ENCODE measurements around the gene TENM4. TPM values are rescaled to one million over a fixed set of nuclear protein-coding genes. Genes with fewer than 3 reads are reported as not detected.

TENM4 gene
- total RNA-seq, 2 donors from 2014 or later: 68.2 to 130 TPM

DNA sequence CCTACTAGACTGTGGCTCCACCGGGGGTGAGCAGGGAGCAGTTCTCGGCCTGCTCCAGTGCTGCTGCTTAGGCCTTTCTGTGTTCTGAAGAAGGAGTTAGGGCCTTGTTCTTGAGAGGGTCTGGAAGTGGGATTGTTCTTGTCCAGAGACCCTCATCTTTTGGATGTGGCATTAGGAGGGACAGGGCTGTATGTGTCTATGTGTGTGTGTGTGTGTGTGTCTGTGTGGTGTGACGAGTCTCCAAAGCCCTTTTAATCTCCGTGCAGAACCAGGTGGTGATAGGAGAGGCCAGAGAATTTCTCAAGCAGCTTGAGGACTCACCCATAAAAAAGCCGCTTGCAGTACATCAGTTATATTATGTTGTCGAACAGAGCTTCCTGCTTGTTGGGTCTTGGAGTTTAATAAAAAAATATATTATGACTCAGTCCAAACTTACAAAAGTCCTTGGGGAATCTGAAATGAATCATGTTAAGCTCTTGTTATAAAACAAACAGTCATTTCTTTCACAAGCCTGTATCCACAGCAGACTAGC, 196.5 kb downstream of the TENM4 start:
- no peak overlapping the region for H3K4me3 ChIP-seq (ENCODE audit: low read length)
- DNase-seq: no peak
- no peaks in the 10 kb centered on the region for H3K4me1 ChIP-seq (ENCODE audit: control insufficient read depth, insufficient read depth, low read length)
- WGBS, 2 experiments (ENCODE audit: insufficient coverage in 1 of 2, insufficient read length in 1 of 2): 96 to 100% methylated on average over 2 to 5 of the region's 6 CpGs
- Mint-ChIP-seq H3K4me3 (no peak overlapping the region), H3K27ac (peak overlapping the region; percentile 67), H3K27me3 (ENCODE audit: insufficient read depth) (no peaks in the 10 kb centered on the region), H3K36me3 (ENCODE audit: low read depth) (peaks cover 9% of the 10 kb centered on the region), H3K4me1 (peaks cover 12% of the 10 kb centered on the region), H3K9me3 (no peaks in the 10 kb centered on the region)
- H3K9me3 ChIP-seq (ENCODE audit: control insufficient read depth, low read length): no peaks in the 10 kb centered on the region
- H3K36me3 ChIP-seq (ENCODE audit: control insufficient read depth, insufficient read depth, low read length): no peaks in the 10 kb centered on the region
- TF ChIP-seq, protein P1, sequence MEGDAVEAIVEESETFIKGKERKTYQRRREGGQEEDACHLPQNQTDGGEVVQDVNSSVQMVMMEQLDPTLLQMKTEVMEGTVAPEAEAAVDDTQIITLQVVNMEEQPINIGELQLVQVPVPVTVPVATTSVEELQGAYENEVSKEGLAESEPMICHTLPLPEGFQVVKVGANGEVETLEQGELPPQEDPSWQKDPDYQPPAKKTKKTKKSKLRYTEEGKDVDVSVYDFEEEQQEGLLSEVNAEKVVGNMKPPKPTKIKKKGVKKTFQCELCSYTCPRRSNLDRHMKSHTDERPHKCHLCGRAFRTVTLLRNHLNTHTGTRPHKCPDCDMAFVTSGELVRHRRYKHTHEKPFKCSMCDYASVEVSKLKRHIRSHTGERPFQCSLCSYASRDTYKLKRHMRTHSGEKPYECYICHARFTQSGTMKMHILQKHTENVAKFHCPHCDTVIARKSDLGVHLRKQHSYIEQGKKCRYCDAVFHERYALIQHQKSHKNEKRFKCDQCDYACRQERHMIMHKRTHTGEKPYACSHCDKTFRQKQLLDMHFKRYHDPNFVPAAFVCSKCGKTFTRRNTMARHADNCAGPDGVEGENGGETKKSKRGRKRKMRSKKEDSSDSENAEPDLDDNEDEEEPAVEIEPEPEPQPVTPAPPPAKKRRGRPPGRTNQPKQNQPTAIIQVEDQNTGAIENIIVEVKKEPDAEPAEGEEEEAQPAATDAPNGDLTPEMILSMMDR (conservative IDR thresholded peaks at IDR 0.05): no peak
- no peak overlapping the region for H3K27ac ChIP-seq (ENCODE audit: low read depth, low read length)
- no peak overlapping the region for H3K9ac ChIP-seq (ENCODE audit: extremely low read depth, low read length, poor library complexity, severe bottlenecking)
- H3K27me3 ChIP-seq (ENCODE audit: control insufficient read depth, insufficient read depth, low read length, poor library complexity, severe bottlenecking): no peaks in the 10 kb centered on the region

DNA sequence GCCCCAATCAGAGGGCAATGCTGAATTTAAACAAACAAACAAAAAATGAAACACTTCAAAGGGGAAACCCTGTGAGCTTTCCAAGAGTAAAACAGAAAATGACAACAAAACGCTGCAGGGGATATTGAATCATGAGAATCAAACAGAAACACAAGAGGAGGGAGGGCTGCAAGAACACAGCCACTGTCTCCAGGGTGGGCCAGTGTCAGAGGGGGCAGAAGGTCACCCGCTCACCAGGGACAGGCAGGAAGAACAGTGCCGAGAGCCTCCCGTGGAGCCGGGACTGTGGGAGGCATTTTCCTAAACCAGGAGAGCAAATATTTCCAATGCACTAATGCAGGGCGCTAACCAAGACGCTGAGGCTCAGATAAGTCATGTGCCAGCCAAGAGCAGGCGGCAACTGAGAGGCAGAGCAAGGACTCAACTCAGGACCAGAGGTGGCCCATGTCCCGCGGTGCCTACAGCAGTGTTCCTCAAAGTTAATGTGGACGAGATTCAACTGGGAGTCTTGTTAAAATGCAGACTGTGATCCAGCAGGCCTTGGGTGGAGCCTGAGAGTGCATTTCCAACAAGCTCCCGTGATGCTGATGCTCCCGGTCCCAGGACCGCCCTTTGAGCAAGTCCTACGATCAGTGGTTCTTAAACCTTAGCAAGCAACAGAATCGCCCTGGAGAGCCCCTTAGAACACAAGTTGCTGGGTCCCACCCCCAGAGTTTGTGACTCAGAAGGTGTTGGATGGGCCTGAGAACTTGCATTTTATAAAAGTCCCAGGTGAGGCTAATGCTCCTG, 197.2 kb downstream of the TENM4 start:
- Mint-ChIP-seq H3K9me3 (no peaks in the 10 kb centered on the region), H3K36me3 (ENCODE audit: low read depth) (peaks cover 9% of the 10 kb centered on the region), H3K4me1 (peaks cover 9% of the 10 kb centered on the region), H3K27me3 (ENCODE audit: insufficient read depth) (no peaks in the 10 kb centered on the region), H3K4me3 (no peak overlapping the region), H3K27ac (peak overlapping the region; percentile 70)
- peak overlapping the region; percentile 8 for H3K27ac ChIP-seq (ENCODE audit: low read depth, low read length)
- H3K27me3 ChIP-seq (ENCODE audit: control insufficient read depth, insufficient read depth, low read length, poor library complexity, severe bottlenecking): no peaks in the 10 kb centered on the region
- no peak for DNase-seq
- WGBS, 2 experiments (ENCODE audit: insufficient coverage in 1 of 2, insufficient read length in 1 of 2): 92 to 93% methylated on average over 12 to 16 of the region's 16 CpGs
- no peaks in the 10 kb centered on the region for H3K4me1 ChIP-seq (ENCODE audit: control insufficient read depth, insufficient read depth, low read length)
- no peak overlapping the region for H3K9ac ChIP-seq (ENCODE audit: extremely low read depth, low read length, poor library complexity, severe bottlenecking)
- no peaks in the 10 kb centered on the region for H3K9me3 ChIP-seq (ENCODE audit: control insufficient read depth, low read length)
- no peaks in the 10 kb centered on the region for H3K36me3 ChIP-seq (ENCODE audit: control insufficient read depth, insufficient read depth, low read length)
- H3K4me3 ChIP-seq (ENCODE audit: low read length): no peak overlapping the region
- TF ChIP-seq, protein P1 (conservative IDR thresholded peaks at IDR 0.05): no peak

DNA sequence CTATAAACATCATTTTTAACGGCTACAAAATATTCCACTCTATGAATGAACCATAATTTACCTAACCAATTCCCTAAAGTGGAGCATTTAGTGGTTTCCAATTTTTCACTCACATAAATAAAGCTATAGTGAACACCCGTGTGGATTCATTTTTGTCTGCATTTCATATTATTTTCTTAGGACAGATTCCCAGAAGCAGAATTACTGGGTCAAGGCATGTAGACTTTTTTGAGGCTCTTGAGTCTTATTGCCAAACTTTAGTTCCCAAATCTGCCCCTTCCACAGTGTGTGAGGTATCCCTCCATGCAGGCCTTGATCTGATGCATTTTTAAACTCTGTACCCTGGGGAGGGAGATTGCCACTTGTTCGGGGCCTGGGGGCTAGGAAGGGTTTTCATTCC, 198.2 kb downstream of the TENM4 start:
- Mint-ChIP-seq H3K27me3 (ENCODE audit: insufficient read depth) (no peaks in the 10 kb centered on the region), H3K36me3 (ENCODE audit: low read depth) (peaks cover 9% of the 10 kb centered on the region), H3K9me3 (no peaks in the 10 kb centered on the region), H3K4me1 (peaks cover 14% of the 10 kb centered on the region), H3K27ac (no peak overlapping the region), H3K4me3 (no peak overlapping the region)
- TF ChIP-seq, protein P1 (conservative IDR thresholded peaks at IDR 0.05): no peak
- Histone ChIP-seq H3K4me3 (ENCODE audit: low read length) (no peak overlapping the region), H3K36me3 (ENCODE audit: control insufficient read depth, insufficient read depth, low read length) (no peaks in the 10 kb centered on the region), H3K4me1 (ENCODE audit: control insufficient read depth, insufficient read depth, low read length) (no peaks in the 10 kb centered on the region), H3K27ac (ENCODE audit: low read depth, low read length) (no peak overlapping the region), H3K27me3 (ENCODE audit: control insufficient read depth, insufficient read depth, low read length, poor library complexity, severe bottlenecking) (no peaks in the 10 kb centered on the region), H3K9me3 (ENCODE audit: control insufficient read depth, low read length) (no peaks in the 10 kb centered on the region), H3K9ac (ENCODE audit: extremely low read depth, low read length, poor library complexity, severe bottlenecking) (no peak overlapping the region)
- no peak for DNase-seq
- 89 to 91% methylated on average over 3 of the region's 3 CpGs for WGBS, 2 experiments (ENCODE audit: insufficient coverage in 1 of 2, insufficient read length in 1 of 2)

Data from endodermal cell (in vitro differentiated cells).